ENCODE results near the gene GASK1A. TPM values are rescaled to one million over a fixed set of nuclear protein-coding genes. Genes with fewer than 3 reads are reported as not detected.

The GASK1A gene
- total and polyA plus RNA-seq, 10 of the 15 experiments (the other 5 are each of a cell fraction or from before 2014, with no cell fraction given) = 0.18 TPM; not detected in 9

- SMC1A ChIA-PET (ENCODE audit: uncharacterized antibody, unreplicated experiment) = interaction anchor here (0.6 to 1.2 kb wide), 5 partner anchors 29 to 126 kb away, joined by 4 to 5 read pairs (median 4); no protein-coding TSS in a partner anchor
- RAD21 ChIA-PET (ENCODE audit: unreplicated experiment) = interaction anchor here (1.2 to 1.3 kb wide), 2 partner anchors 31 to 370 kb away, joined by 3 to 4 read pairs; no protein-coding TSS in a partner anchor
- H3K4me1 ChIP-seq (ENCODE audit: control insufficient read depth, insufficient read depth, low read length) = no peaks in the 10 kb centered on the region
- intact Hi-C loops (cut with micrococcal nuclease; ENCODE audit: unreplicated experiment) = no loop called here
- H3K79me2 ChIP-seq (ENCODE audit: control insufficient read depth, insufficient read depth, low read length) = no peaks in the 10 kb centered on the region
- H3K27me3 ChIP-seq (replicated peaks in 1 of 2; ENCODE audit: control insufficient read depth in 2 of 2, insufficient read depth in 2 of 2, low read length in 1 of 2) = no peaks in the 10 kb centered on the region
- TF ChIP-seq, protein P1, sequence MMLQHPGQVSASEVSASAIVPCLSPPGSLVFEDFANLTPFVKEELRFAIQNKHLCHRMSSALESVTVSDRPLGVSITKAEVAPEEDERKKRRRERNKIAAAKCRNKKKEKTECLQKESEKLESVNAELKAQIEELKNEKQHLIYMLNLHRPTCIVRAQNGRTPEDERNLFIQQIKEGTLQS (IDR thresholded peaks at IDR 0.05; ENCODE audit: borderline replicate concordance, extremely low read depth, low read depth, low read length) = no peak
- TF ChIP-seq SUZ12 (IDR thresholded peaks at IDR 0.05; ENCODE audit: unreplicated experiment) (no peak), KDM1A (IDR thresholded peaks at IDR 0.05; ENCODE audit: borderline replicate concordance) (no peak), SREBF2 (IDR thresholded peaks at IDR 0.05; ENCODE audit: low read length) (no peak), EP300 (IDR thresholded peaks at IDR 0.05; ENCODE audit: borderline replicate concordance in 1 of 2, control insufficient read depth in 1 of 2, low read depth in 2 of 2, low read length in 2 of 2) (no peak), KAT2A (conservative IDR thresholded peaks at IDR 0.05; ENCODE audit: control insufficient read depth, low read depth, low read length) (no peak), ZNF384 (IDR thresholded peaks at IDR 0.05; ENCODE audit: borderline replicate concordance, low read depth, low read length) (no peak), SKIL (IDR thresholded peaks at IDR 0.05; ENCODE audit: low read depth, poor library complexity, severe bottlenecking) (no peak), NFYB (IDR thresholded peaks at IDR 0.05; ENCODE audit: insufficient read depth, low read depth, low read length) (no peak), TCF3 (IDR thresholded peaks at IDR 0.05; ENCODE audit: borderline replicate concordance, insufficient read depth, low read depth, low read length) (no peak)
- TF ChIP-seq, protein P2, sequence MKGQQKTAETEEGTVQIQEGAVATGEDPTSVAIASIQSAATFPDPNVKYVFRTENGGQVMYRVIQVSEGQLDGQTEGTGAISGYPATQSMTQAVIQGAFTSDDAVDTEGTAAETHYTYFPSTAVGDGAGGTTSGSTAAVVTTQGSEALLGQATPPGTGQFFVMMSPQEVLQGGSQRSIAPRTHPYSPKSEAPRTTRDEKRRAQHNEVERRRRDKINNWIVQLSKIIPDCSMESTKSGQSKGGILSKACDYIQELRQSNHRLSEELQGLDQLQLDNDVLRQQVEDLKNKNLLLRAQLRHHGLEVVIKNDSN (IDR thresholded peaks at IDR 0.05; ENCODE audit: borderline replicate concordance, extremely low read length, insufficient read depth, low read depth, low read length) = no peak
- no peaks in the 10 kb centered on the region for H3K36me3 ChIP-seq (ENCODE audit: control insufficient read depth in 2 of 2, insufficient read depth in 2 of 2, low read length in 1 of 2)
- H4K20me1 ChIP-seq (ENCODE audit: control insufficient read depth, insufficient read depth) = no peaks in the 10 kb centered on the region
- no peak overlapping the region for H3K4me2 ChIP-seq (ENCODE audit: control insufficient read depth, insufficient read depth)
- POLR2A ChIA-PET = no interaction called here
- in situ Hi-C loops (cut with MboI) = no loop called here
- DNase-seq (ENCODE audit: low read depth, low spot score) (no peak), ATAC-seq (no peak), FAIRE-seq (no peak)
- no peaks in the 10 kb centered on the region; the same call in 2 of the 3 replicates for H3K9me3 ChIP-seq (replicated peaks; ENCODE audit: control insufficient read depth, insufficient read depth, low read length)
- no peak overlapping the region for H3K27ac ChIP-seq (ENCODE audit: control insufficient read depth, insufficient read depth)
- no TSS peak for BruUV-seq (replicated peaks)
- WGBS (ENCODE audit: insufficient coverage, insufficient replicate concordance, low lambda C conversion rate, missing lambda C conversion rate) = 33% methylated on average over 2 of the region's 2 CpGs
- no peak overlapping the region for H3K9ac ChIP-seq (ENCODE audit: control insufficient read depth, insufficient read depth, low read length)
- CTCF ChIA-PET = interaction anchor here (1.1 to 1.7 kb wide), 5 partner anchors 10 to 79 kb away, joined by 3 to 4 read pairs (median 4); no protein-coding TSS in a partner anchor
- no peak overlapping the region for H3K4me3 ChIP-seq
- no peak overlapping the region for H2AFZ ChIP-seq (ENCODE audit: control insufficient read depth, low read depth, low read length)
These were observed 27.7 kb downstream of the GASK1A start for GRCh38 chr3:43006825-43007224.

Data from GM12878 (cell line).